Activated B cell treated with CpG ODN at 0.5 μM for 24 hours (primary cell): ENCODE measurements around the gene EXD3. TPM values are rescaled to one million over a fixed set of nuclear protein-coding genes. Genes with fewer than 3 reads are reported as not detected.

Source experiments
- ATAC-seq: fragments of 200-7000 bp; cut with Tn5 transposase; one replicate; pipeline ENCODE4 v1.10.0; 2021; ENCODE audit warnings: low read depth, mild to moderate bottlenecking, moderate library complexity
- CTCF ChIA-PET: fragments of 350-600 bp; sonication (Branson Sonifier 250); formaldehyde crosslinking; loops from one replicate; lab custom pipeline; 2021; ENCODE audit warnings: antibody characterized with exemption; lab: Charles Lee
- POLR2A ChIA-PET: fragments of 350-600 bp; sonication (Branson Sonifier 250); formaldehyde crosslinking; loops from one replicate; lab custom pipeline; 2021; ENCODE audit warnings: antibody characterized with exemption; lab: Charles Lee
- DNase-seq: peaks from one replicate; pipeline ENCODE4 v3.0.0; 2022
- H3K27ac Mint-ChIP-seq: one replicate; pipeline ENCODE4 v1.8.0; 2020; ENCODE audit warnings: mixed read lengths
- H3K27me3 Mint-ChIP-seq: one replicate; pipeline ENCODE4 v1.8.0; 2021; ENCODE audit warnings: mixed read lengths
- H3K36me3 Mint-ChIP-seq: one replicate; pipeline ENCODE4 v1.8.0; 2021; ENCODE audit warnings: low read depth, mixed read lengths
- H3K4me1 Mint-ChIP-seq: one replicate; pipeline ENCODE4 v1.8.0; 2021; ENCODE audit warnings: mixed read lengths
- H3K4me3 Mint-ChIP-seq: one replicate; pipeline ENCODE4 v1.8.0; 2020; ENCODE audit warnings: mild to moderate bottlenecking, mixed read lengths
- H3K9me3 Mint-ChIP-seq: one replicate; pipeline ENCODE4 v1.8.0; 2020; ENCODE audit warnings: mixed read lengths
- intact Hi-C: fragments of 100-400 bp; cut with micrococcal nuclease; formaldehyde crosslinking; loops from one replicate; pipeline ENCODE4 v1.15.1; 2024
- total RNA-seq: library from RNA; stranded (reverse); gene quantifications from 2 replicates; pipeline ENCODE4 v1.2.3, GENCODE V29; 2022
- TF ChIP-seq, protein P1 (sequence below): fragments of 200-600 bp; IDR thresholded peaks from one replicate; pipeline ENCODE4 v1.8.0; 2022; ENCODE audit warnings: antibody characterized with exemption, mild to moderate bottlenecking

Gene EXD3
- total RNA-seq, 1 donor from 2014 or later, result 12.8 TPM

DNA sequence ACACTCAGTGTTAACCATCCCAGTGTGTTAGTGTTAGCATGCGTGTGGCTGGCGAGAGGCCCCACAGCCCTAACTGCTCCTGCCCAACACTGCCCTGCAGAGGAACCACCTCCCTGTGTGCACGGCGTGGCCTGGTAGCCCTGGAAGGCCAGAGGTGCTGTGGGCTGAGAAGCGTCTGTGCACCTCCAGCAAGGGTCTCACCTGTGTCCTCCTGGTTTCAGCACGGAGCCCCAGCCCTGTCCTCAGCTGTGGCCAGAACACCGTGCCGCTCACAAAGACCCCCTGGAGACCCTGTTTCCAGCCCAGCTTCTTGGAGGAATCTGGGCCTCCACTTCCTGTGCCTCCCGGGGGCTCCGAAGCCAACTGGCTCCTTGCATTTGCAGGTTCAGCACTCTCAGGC, 64.8 kb downstream of the EXD3 start:
- Mint-ChIP-seq H3K27me3 (no peaks in the 10 kb centered on the region), H3K4me3 (no peak overlapping the region), H3K27ac (no peak overlapping the region), H3K4me1 (no peaks in the 10 kb centered on the region), H3K9me3 (peaks cover 7% of the 10 kb centered on the region), H3K36me3 (peaks cover 2% of the 10 kb centered on the region)
- ATAC-seq, result no peak
- ChIA-PET POLR2A (no interaction called here), CTCF (no interaction called here)
- no peak for DNase-seq
- TF ChIP-seq, protein P1, sequence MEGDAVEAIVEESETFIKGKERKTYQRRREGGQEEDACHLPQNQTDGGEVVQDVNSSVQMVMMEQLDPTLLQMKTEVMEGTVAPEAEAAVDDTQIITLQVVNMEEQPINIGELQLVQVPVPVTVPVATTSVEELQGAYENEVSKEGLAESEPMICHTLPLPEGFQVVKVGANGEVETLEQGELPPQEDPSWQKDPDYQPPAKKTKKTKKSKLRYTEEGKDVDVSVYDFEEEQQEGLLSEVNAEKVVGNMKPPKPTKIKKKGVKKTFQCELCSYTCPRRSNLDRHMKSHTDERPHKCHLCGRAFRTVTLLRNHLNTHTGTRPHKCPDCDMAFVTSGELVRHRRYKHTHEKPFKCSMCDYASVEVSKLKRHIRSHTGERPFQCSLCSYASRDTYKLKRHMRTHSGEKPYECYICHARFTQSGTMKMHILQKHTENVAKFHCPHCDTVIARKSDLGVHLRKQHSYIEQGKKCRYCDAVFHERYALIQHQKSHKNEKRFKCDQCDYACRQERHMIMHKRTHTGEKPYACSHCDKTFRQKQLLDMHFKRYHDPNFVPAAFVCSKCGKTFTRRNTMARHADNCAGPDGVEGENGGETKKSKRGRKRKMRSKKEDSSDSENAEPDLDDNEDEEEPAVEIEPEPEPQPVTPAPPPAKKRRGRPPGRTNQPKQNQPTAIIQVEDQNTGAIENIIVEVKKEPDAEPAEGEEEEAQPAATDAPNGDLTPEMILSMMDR, result no peak
- intact Hi-C loops, result no loop called here

DNA sequence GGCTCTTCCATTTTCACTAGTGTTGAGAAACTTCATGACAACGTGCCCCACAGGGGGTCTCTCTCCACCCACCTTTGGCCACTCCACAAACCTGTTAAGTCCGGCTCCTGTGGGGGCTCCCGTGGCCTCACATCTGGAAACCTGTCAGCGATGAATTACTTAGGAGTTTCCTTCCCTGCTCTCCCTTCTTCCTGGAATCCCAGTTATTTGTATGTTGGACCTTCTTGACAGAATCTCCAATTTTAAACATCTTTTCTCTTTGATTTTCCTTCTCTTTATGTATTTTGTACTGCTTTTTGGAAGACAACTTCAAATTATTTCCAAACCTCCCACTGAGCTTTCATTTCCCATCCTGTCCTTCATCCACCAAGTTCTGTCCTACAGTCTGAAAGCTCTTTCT, 65.8 kb downstream of the EXD3 start:
- TF ChIP-seq, protein P1, result no peak
- H3K4me3 Mint-ChIP-seq, result no peak overlapping the region
- H3K9me3 Mint-ChIP-seq, result peaks cover 7% of the 10 kb centered on the region
- ATAC-seq, result no peak
- ChIA-PET POLR2A (no interaction called here), CTCF (no interaction called here)
- no peak for DNase-seq
- H3K36me3 Mint-ChIP-seq, result peaks cover 2% of the 10 kb centered on the region
- H3K4me1 Mint-ChIP-seq, result no peaks in the 10 kb centered on the region
- intact Hi-C loops, result no loop called here
- H3K27me3 Mint-ChIP-seq, result no peaks in the 10 kb centered on the region
- no peak overlapping the region for H3K27ac Mint-ChIP-seq

DNA sequence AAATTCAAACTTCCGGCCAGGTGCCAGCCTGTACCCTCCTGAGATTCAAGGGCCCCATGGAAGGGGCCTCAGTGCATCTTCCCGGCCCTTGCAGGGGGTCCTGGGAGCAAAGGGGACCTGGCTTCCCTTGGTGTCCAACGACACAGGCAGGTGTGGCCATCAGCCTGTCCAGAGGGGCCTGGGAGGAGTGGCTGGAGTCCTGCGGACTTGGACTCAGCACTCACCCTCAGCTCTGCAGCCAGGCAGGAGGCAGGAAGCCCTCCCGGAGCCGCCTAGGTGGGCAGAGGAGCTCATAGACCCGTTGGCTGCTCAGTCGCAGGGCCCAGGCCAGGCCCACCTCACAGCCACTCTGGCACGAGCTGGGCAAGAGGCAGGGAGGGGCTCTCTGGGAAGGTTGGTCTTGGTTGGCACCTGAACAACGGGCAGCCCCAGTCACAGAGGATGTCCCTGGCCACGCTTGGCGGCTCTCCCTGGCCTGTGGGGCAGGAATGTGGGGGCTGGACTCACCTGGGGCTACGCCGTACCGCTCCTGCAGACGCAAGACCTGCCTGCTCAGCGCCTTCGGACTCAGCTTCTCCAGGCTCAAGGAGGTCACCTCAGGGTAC, 67.1 kb downstream of the EXD3 start:
- intact Hi-C loops, result no loop called here
- POLR2A ChIA-PET, result no interaction called here
- Mint-ChIP-seq H3K4me1 (no peaks in the 10 kb centered on the region), H3K9me3 (peaks cover 7% of the 10 kb centered on the region), H3K27me3 (no peaks in the 10 kb centered on the region), H3K36me3 (no peaks in the 10 kb centered on the region), H3K4me3 (no peak overlapping the region), H3K27ac (no peak overlapping the region)
- DNase-seq (no peak), ATAC-seq (no peak)
- TF ChIP-seq, protein P1, result no peak
- CTCF ChIA-PET, result no interaction called here

DNA sequence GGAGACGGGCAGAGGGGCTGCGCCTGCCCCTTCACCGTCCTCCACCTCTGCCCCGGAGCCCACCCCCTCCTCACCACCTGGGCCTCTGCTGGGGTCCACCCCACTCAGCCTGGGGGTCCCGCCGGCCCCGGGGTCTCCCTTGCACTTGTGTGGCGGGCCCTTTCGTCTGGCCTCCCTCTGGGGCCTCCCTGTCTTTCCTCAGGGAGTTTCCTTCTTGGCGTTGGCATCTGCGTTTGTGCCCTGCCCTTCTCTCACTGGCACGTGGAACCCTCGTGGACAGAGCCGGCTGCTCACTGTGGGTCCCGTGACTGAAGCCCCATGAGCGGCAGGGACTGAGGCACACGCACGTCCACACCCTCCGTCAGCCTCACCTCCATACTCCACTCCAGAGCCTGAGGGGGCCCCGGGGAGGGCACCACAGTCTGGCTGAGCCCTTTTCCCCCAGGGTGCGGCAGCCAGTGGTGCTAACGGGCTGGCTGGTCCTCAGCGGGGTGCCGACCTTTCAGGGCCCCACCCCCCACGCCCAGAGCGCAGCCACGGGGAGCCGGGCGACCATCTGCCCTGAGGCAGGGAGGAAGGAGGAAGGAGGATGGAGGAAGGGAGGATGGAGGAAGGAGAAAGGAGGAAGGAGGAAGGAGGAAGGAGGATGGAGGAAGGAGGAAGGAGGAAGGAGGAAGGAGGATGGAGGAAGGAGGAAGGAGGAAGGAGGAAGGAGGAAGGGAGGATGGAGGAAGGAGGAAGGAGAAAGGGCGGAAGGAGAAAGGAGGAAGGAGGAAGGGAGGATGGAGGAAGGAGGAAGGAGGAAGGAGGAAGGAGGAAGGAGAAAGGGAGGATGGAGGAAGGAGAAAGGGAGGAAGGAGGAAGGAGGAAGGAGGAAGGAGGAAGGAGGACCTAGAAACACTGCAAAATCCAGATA, 67.9 kb downstream of the EXD3 start:
- ATAC-seq, result no peak
- intact Hi-C loops, result no loop called here
- ChIA-PET POLR2A (no interaction called here), CTCF (no interaction called here)
- Mint-ChIP-seq H3K36me3 (no peaks in the 10 kb centered on the region), H3K4me3 (no peak overlapping the region), H3K27me3 (no peaks in the 10 kb centered on the region), H3K9me3 (peaks cover 7% of the 10 kb centered on the region), H3K27ac (no peak overlapping the region), H3K4me1 (no peaks in the 10 kb centered on the region)
- TF ChIP-seq, protein P1, result no peak
- DNase-seq, result no peak

DNA sequence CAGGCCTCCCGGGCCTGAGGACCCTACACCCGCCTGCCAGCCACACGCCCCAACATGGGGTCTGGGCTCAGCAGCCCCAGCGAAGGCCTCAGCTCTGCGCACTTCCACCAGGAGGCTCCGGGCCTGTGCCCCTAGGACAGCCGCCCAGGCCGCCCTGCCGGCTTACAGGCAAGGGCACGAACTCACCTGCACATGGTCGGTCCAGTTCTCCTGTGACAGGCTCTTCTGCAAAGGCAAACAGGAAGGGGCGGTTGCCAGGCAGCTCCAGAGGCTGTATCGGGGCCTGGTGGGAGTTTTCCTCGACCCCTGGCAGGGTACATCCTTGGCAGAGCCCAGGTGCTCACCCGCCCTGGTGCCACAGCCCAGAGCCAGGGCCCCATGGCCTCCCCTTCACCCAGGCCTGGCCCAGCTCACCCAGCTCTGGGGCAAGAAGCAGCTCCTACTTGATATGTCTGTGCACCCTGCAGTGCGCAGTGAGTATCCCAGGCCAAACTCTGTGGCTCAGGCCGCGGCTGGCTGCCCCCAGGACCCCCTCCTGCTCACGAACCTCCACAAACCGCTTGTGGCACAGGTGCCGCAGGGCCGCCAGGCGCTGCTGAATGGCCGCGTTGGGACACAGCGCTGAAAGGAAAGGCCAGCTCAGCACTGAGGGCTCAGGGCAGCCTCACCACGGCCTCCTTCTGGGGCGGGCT, 68.7 kb downstream of the EXD3 start:
- no peak overlapping the region for H3K4me3 Mint-ChIP-seq
- ChIA-PET POLR2A (no interaction called here), CTCF (no interaction called here)
- intact Hi-C loops, result no loop called here
- peaks cover 7% of the 10 kb centered on the region for H3K9me3 Mint-ChIP-seq
- H3K36me3 Mint-ChIP-seq, result no peaks in the 10 kb centered on the region
- no peak for ATAC-seq
- DNase-seq, result no peak
- no peaks in the 10 kb centered on the region for H3K27me3 Mint-ChIP-seq
- TF ChIP-seq, protein P1, result no peak
- H3K27ac Mint-ChIP-seq, result no peak overlapping the region
- no peaks in the 10 kb centered on the region for H3K4me1 Mint-ChIP-seq
